Astrocyte (in vitro differentiated cells and primary cell): ENCODE measurements around the gene ADAMTS3.

Experiments used
- EZH2 ChIP-seq: IDR thresholded peaks from 2 replicates; pipeline ENCODE4 v1.6.1; 2012; ENCODE audit warnings: mild to moderate bottlenecking, low read length, inconsistent platforms; ENCODE audit not compliant: insufficient read depth
- TF ChIP-seq, protein P1 (sequence below): IDR thresholded peaks from 2 replicates; pipeline ENCODE4 v1.5.1; 2011; ENCODE audit warnings: low read depth, mild to moderate bottlenecking, inconsistent platforms, low read length, moderate library complexity; ENCODE audit not compliant: insufficient read depth

- TF ChIP-seq, protein P1, sequence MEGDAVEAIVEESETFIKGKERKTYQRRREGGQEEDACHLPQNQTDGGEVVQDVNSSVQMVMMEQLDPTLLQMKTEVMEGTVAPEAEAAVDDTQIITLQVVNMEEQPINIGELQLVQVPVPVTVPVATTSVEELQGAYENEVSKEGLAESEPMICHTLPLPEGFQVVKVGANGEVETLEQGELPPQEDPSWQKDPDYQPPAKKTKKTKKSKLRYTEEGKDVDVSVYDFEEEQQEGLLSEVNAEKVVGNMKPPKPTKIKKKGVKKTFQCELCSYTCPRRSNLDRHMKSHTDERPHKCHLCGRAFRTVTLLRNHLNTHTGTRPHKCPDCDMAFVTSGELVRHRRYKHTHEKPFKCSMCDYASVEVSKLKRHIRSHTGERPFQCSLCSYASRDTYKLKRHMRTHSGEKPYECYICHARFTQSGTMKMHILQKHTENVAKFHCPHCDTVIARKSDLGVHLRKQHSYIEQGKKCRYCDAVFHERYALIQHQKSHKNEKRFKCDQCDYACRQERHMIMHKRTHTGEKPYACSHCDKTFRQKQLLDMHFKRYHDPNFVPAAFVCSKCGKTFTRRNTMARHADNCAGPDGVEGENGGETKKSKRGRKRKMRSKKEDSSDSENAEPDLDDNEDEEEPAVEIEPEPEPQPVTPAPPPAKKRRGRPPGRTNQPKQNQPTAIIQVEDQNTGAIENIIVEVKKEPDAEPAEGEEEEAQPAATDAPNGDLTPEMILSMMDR: no peak
- TF ChIP-seq EZH2: no peak
These were observed 128.6 kb downstream of the ADAMTS3 start for GRCh38 chr4:72440386-72440785.
